Stimulated activated CD8-positive, alpha-beta memory T cell treated with anti-CD3 and anti-CD28 coated beads, Interleukin-12 subunit alpha, Interleukin-12 subunit beta, amount 100 ng/mL, for 4 hours (primary cell): ENCODE results near the gene AKT2.
"Not testable (repeated sequence)": the region's sequence is repeated elsewhere in the genome, so short reads cannot be mapped to it uniquely, and the experiment has no call there.

ENCODE experiments used
- DNase-seq: peaks from one replicate; pipeline ENCODE4 v3.0.0-alpha.2; 2020; ENCODE audit warnings: low read depth

AKT2 gene

GRCh38 chr19:40219029-40219428 lies 66.1 kb downstream of the AKT2 start:
- DNase-seq, result not testable (repeated sequence)

- peak; percentile 9 for DNase-seq
Measured at GRCh38 chr19:40217934-40218890, 66.9 kb downstream of the AKT2 start, which contains the start of gene TTC9B. Gene TTC9B (minus strand): TSS chr19:40218384. CDS start chr19:40218381, 3 bp downstream.

- DNase-seq, result no peak
Measured at GRCh38 chr19:40217027-40217810, 67.9 kb downstream of the AKT2 start.

- DNase-seq, result no peak
Measured at GRCh38 chr19:40216777-40217026, 68.4 kb downstream of the AKT2 start.

- DNase-seq, result no peak
Measured at GRCh38 chr19:40216013-40216776, 69.0 kb downstream of the AKT2 start.

- DNase-seq, result no peak
Measured at GRCh38 chr19:40214936-40215335, 70.2 kb downstream of the AKT2 start.

- no peak for DNase-seq
Measured at GRCh38 chr19:40213882-40214570, 71.1 kb downstream of the AKT2 start.

- DNase-seq, result no peak
Measured at GRCh38 chr19:40213251-40213829, 71.8 kb downstream of the AKT2 start.

- DNase-seq, result no peak
Measured at GRCh38 chr19:40210889-40211288, 74.3 kb downstream of the AKT2 start.

- DNase-seq, result no peak
Measured at GRCh38 chr19:40208602-40209001, 76.5 kb downstream of the AKT2 start.

- DNase-seq, result no peak
Measured at GRCh38 chr19:40205760-40206159, 79.4 kb downstream of the AKT2 start.

GRCh38 chr19:40204381-40204780 lies 80.8 kb downstream of the AKT2 start:
- no peak for DNase-seq

- no peak for DNase-seq
Measured at GRCh38 chr19:40200341-40201099, 84.6 kb downstream of the AKT2 start.

- DNase-seq, result no peak
Measured at GRCh38 chr19:40198272-40198990, 86.7 kb downstream of the AKT2 start.

GRCh38 chr19:40193587-40193849 lies 91.6 kb downstream of the AKT2 start:
- no peak for DNase-seq

GRCh38 chr19:40192758-40193586 lies 92.2 kb downstream of the AKT2 start:
- DNase-seq, result no peak

GRCh38 chr19:40191836-40192646 lies 93.1 kb downstream of the AKT2 start:
- DNase-seq, result no peak
